OCI-LY3 (cell line): ENCODE results near the gene PTPN12.
"Not testable (repeated sequence)": the region's sequence is repeated elsewhere in the genome, so short reads cannot be mapped to it uniquely, and the experiment has no call there.

Experiments used
- H2AFZ ChIP-seq: fragments of 200-600, 300-600 bp; shearing (Covaris generic); 2 replicates; pipeline ENCODE4 v1.6.0; 2014; ENCODE audit warnings: antibody characterized with exemption, low read depth, low read length
- H3K27ac ChIP-seq: fragments of 200-600, 300-600 bp; sonication (generic); 2 replicates; pipeline ENCODE4 v1.5.1; 2014; ENCODE audit warnings: mild to moderate bottlenecking, low read length, moderate library complexity, mixed read lengths
- H3K27me3 ChIP-seq: fragments of 200-600, 300-600 bp; sonication (generic); 2 replicates; pipeline ENCODE4 v1.6.1; 2014; ENCODE audit warnings: low read depth, low read length, mixed read lengths
- H3K36me3 ChIP-seq: fragments of 200-600, 300-600 bp; sonication (generic); replicated peaks from 2 replicates; pipeline ENCODE3; 2014; ENCODE audit warnings: low read depth, low read length, mixed read lengths
- H3K4me1 ChIP-seq: fragments of 300-600, 200-600 bp; sonication (generic); 2 replicates; pipeline ENCODE4 v1.6.1; 2014; ENCODE audit warnings: low read length, mixed read lengths
- H3K4me2 ChIP-seq: fragments of 200-600, 300-600 bp; sonication (generic); 2 replicates; pipeline ENCODE4 v1.6.1; 2014; ENCODE audit warnings: low read length, mixed read lengths
- H3K4me3 ChIP-seq: fragments of 300-600, 200-600 bp; sonication (generic); 2 replicates; pipeline ENCODE4 v1.5.1; 2014; ENCODE audit warnings: antibody characterized with exemption, mild to moderate bottlenecking, low read length, moderate library complexity
- H3K79me2 ChIP-seq: fragments of 300-600, 200-600 bp; shearing (Covaris generic); 2 replicates; pipeline ENCODE4 v1.6.1; 2014; ENCODE audit warnings: mild to moderate bottlenecking, low read length, mixed read lengths
- H3K9ac ChIP-seq: fragments of 300-600, 200-600 bp; shearing (Covaris generic); 2 replicates; pipeline ENCODE4 v1.6.0; 2014; ENCODE audit warnings: mild to moderate bottlenecking, low read length, moderate library complexity
- H3K9me3 ChIP-seq: fragments of 200-600, 300-600 bp; shearing (Covaris generic); 2 replicates; pipeline ENCODE4 v1.6.1; 2014; ENCODE audit warnings: low read length, mixed read lengths; ENCODE audit not compliant: insufficient read depth
- H4K20me1 ChIP-seq: fragments of 200-600, 300-600 bp; sonication (generic); 2 replicates; pipeline ENCODE4 v1.6.1; 2016; ENCODE audit warnings: low read length, mixed read lengths; ENCODE audit not compliant: insufficient read depth
- EZH2phosphoT487 ChIP-seq: fragments of 200-600 bp; shearing (Covaris generic); IDR thresholded peaks from 2 replicates; pipeline ENCODE4 v1.6.1; 2018; ENCODE audit warnings: antibody characterized with exemption, mixed run types, low read depth
- TF ChIP-seq, protein P1 (sequence below): fragments of 200-600, 300-600 bp; sonication (generic); IDR thresholded peaks from 2 replicates; pipeline ENCODE4 v1.5.1; 2014; ENCODE audit warnings: antibody characterized with exemption, low read length, low read depth

The PTPN12 gene

DNA sequence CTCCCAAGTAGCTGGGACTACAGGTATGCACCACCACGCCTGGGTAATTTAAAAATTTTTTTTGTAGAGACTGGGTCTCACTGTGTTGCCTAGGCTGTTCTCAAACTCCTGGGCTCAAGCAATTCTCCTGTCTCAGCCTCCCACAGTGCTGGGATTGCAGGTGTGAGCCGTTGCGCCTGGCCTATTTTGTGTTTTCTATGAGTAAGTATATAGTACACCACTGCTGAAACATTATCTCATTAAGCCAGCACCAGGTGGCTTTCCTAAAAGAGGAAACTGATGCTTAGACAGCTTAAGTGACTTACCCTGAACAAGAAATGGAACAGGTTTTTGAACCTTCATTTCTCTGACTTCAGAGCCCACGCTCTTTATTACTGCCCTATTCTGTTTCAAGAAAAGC lies 7.8 kb upstream of the PTPN12 start:
- Histone ChIP-seq H3K4me3 (no peak overlapping the region), H3K27me3 (no peaks in the 10 kb centered on the region), H2AFZ (no peak overlapping the region), H3K4me2 (no peak overlapping the region), H3K9ac (no peak overlapping the region), H3K4me1 (peaks cover 8% of the 10 kb centered on the region), H3K36me3 (no peaks in the 10 kb centered on the region), H4K20me1 (no peaks in the 10 kb centered on the region), H3K9me3 (no peaks in the 10 kb centered on the region), H3K79me2 (no peaks in the 10 kb centered on the region), H3K27ac (no peak overlapping the region)
- TF ChIP-seq, protein P1, sequence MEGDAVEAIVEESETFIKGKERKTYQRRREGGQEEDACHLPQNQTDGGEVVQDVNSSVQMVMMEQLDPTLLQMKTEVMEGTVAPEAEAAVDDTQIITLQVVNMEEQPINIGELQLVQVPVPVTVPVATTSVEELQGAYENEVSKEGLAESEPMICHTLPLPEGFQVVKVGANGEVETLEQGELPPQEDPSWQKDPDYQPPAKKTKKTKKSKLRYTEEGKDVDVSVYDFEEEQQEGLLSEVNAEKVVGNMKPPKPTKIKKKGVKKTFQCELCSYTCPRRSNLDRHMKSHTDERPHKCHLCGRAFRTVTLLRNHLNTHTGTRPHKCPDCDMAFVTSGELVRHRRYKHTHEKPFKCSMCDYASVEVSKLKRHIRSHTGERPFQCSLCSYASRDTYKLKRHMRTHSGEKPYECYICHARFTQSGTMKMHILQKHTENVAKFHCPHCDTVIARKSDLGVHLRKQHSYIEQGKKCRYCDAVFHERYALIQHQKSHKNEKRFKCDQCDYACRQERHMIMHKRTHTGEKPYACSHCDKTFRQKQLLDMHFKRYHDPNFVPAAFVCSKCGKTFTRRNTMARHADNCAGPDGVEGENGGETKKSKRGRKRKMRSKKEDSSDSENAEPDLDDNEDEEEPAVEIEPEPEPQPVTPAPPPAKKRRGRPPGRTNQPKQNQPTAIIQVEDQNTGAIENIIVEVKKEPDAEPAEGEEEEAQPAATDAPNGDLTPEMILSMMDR, result no peak
- TF ChIP-seq EZH2phosphoT487, result no peak

DNA sequence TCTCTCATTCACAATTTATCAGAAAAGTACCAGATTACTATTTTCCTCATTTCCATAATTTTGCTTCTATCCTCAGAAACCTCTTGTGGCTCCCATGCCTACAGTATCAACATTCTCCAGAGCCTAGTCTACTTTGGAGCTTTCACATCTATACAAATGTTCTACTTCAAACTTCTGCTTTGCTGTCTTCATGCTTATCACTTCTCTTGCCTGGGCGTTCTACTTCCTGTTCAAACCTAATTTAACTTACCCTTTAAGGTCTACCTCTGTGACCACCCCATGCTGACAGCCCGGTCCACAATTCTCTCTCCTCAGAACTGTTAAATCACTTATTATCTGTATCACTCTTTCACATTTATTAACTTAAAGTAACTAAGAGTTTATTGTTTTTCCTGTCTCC lies 6.1 kb upstream of the PTPN12 start:
- Histone ChIP-seq H3K9me3 (no peaks in the 10 kb centered on the region), H3K27ac (no peak overlapping the region), H3K4me2 (peak overlapping the region; percentile 34), H3K79me2 (no peaks in the 10 kb centered on the region), H3K27me3 (no peaks in the 10 kb centered on the region), H3K36me3 (no peaks in the 10 kb centered on the region), H3K4me3 (0 out of 2 replicates have a peak overlapping the region, but pooled peaks have one; percentile 30), H3K4me1 (peaks cover 8% of the 10 kb centered on the region), H2AFZ (peak overlapping the region; percentile 22; the same call in 1 of the 2 replicates), H4K20me1 (no peaks in the 10 kb centered on the region), H3K9ac (peak overlapping the region; percentile 6; the same call in 1 of the 2 replicates)
- TF ChIP-seq, protein P1, result no peak
- no peak for TF ChIP-seq EZH2phosphoT487

DNA sequence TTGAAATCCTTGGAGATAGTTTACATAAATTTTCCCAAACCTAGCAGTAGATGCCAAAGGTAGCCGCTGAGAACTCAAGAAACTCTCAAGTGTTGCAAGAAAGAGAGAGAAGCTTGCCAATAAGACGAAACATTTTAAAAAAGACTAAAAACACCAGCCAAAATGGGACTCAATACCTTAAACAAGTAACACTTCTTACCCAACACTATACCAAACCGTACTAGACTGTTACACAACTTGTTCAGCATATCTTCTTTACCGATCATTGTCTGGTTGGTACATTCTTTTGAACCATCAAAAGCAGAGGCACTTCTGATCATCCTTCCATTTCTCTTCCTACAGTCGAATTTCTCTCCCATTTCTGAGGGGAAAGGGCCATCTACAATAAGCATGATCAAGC lies 4.8 kb upstream of the PTPN12 start:
- no peak overlapping the region for H2AFZ ChIP-seq
- no peaks in the 10 kb centered on the region for H3K9me3 ChIP-seq
- H3K27me3 ChIP-seq, result no peaks in the 10 kb centered on the region
- H3K4me1 ChIP-seq, result peaks cover 8% of the 10 kb centered on the region
- H3K4me2 ChIP-seq, result no peak overlapping the region
- no peak overlapping the region for H3K27ac ChIP-seq
- no peaks in the 10 kb centered on the region for H3K79me2 ChIP-seq
- TF ChIP-seq, protein P1, result no peak
- no peak for TF ChIP-seq EZH2phosphoT487
- H3K9ac ChIP-seq, result no peak overlapping the region
- H3K4me3 ChIP-seq, result no peak overlapping the region
- H3K36me3 ChIP-seq, result no peaks in the 10 kb centered on the region
- H4K20me1 ChIP-seq, result no peaks in the 10 kb centered on the region

DNA sequence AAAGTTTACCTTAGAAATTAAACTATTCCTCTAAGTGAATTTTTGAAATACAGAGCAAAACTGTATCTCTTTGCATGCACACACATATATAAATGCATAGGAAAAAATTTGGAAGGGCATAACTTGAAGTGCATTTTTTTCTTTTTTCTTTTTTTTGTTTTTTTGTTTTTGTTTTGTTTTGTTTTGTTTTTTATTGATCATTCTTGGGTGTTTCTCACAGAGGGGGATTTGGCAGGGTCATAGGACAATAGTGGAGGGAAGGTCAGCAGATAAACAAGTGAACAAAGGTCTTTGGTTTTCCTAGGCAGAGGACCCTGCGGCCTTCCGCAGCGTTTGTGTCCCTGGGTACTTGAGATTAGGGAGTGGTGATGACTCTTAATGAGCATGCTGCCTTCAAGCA lies 4.4 kb upstream of the PTPN12 start:
- not testable (repeated sequence) for H3K79me2 ChIP-seq, H3K4me2 ChIP-seq, H3K27me3 ChIP-seq, H4K20me1 ChIP-seq, H3K9ac ChIP-seq, H3K27ac ChIP-seq, H3K4me1 ChIP-seq, H3K36me3 ChIP-seq, H2AFZ ChIP-seq, H3K9me3 ChIP-seq, H3K4me3 ChIP-seq

DNA sequence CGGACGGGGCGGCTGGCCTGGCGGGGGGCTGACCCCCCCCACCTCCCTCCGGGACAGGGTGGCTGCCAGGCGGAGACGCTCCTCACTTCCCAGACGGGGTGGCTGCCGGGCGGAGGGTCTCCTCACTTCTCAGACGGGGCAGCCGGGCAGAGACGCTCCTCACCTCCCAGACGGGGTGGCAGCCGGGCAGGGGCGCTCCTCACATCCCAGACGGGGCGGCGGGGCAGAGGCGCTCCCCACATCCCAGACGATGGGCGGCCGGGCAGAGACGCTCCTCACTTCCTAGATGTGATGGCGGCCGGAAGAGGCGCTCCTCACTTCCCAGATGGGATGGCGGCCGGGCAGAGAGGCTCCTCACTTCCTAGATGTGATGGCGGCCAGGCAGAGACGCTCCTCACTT lies 3.0 kb upstream of the PTPN12 start:
- H3K4me1 ChIP-seq, result peaks cover 12% of the 10 kb centered on the region
- not testable (repeated sequence) for H3K4me3 ChIP-seq, H2AFZ ChIP-seq, H3K9ac ChIP-seq, H3K9me3 ChIP-seq, H3K27ac ChIP-seq, H3K36me3 ChIP-seq, H4K20me1 ChIP-seq, H3K4me2 ChIP-seq, H3K27me3 ChIP-seq
- peaks cover 13% of the 10 kb centered on the region for H3K79me2 ChIP-seq
